NCI-H187 (cell line): Measurements from ENCODE around the gene SLC25A48.
A peak's percentile ranks its signal among the peaks of the same experiment; 100 is the strongest.

Experiments
- DNase-seq, 2 experiments: peaks; one replicate each; lab custom pipeline; 2025; lab: John Stamatoyannopoulos, UW

SLC25A48 gene, protein sequence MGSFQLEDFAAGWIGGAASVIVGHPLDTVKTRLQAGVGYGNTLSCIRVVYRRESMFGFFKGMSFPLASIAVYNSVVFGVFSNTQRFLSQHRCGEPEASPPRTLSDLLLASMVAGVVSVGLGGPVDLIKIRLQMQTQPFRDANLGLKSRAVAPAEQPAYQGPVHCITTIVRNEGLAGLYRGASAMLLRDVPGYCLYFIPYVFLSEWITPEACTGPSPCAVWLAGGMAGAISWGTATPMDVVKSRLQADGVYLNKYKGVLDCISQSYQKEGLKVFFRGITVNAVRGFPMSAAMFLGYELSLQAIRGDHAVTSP

DNA sequence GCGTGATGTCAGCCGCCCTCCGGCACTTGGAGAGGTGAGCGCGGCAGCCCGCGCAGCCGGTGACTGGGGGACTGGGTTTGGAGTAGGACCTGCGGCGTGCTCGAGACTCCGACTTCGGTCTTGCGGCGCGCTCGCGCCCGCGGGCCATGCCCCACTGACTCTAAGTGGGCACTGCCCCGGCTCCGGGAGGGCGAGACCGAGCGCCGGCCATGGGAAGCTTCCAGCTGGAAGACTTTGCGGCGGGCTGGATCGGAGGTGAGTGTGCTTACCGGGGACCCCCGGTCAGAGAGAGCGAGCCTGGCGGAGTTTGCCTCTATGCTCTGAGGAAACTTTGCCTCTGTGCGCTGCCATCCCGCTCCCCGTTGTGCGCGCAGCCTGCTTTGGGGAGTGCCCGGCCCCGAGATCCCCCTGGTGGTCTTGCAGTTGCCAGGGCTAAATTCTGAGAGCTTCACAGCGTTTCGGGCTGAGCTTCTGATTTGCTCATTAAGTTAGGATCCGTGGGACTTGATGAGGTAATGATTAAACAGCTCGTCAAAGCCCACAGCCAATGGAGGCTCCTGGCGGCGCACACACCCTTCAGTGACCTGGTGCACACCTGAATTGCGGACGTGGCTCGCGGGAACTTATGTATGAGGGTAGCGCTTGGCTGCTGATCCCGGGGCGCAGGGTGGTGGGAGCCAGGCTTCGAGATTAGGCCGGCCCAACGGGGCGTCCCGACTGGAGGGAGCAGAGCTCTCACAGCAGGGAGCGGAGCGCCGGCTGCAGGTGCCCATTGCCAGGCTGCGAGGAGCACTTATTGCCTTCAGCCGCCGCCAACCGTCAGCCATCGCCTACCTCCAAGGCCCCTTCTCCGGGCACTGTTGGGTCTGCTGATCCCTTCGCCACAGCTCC, at the start of gene SLC25A48:
Gene SLC25A48 (plus strand): TSS at position 25 of the 891 bp plus-strand sequence. CDS start 185 bp downstream, at position 210.
- peak in 1 of 2 experiments; percentile 7 for DNase-seq

DNA sequence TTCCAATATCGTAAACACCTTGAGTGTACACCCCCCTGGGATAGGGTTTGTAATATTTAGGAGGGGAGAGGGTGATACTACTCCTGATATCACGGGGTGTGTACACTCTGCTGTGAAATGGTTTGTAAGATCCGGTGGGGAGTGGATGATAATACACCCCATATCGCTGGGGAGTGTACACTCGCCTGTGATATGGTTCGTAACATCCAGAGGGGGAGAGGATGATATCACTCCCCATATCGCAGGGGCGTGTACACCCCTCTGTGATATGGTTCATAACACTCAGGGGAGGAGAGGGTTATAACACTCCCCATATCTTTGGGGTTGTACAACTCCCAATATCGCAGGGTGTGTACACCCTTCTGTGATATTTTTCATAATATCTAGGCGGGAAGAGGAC, 33.8 kb upstream of the SLC25A48 start:
- DNase-seq = no peak

DNA sequence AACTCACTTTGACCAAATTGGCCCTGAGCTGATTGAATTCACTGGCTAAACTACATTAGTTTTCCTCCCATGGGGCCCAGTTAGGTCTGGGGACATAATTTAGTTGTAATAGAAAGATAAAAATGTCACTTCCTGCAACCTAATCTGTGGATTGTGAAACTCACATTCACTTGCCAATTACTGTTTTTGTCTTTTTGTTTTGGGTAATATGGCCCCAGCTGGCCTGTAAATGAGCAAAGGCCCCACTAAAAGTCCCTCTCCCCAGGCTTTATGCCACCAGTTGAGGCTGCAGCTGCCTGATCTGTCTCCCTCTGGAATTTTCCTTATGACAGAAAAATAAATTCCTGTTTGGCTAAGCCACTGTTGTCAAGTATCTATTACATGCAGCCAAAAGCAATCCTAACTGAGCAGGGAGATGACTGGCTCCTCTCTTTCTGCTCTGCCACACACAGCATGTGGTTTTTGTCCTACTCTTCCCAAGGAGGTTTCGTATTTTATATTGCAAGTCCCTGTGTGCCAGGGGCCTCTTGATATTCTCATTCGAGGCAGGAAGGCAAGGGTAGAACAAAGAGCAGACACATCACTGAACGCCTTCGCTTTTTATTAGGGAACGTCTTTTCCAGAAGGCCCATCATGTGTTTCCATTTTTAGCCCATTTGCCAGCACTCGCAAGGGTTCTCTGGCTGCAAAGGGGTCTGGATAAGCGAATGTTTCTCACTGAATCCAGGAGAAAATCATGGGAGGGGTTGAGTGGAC, 24.1 kb upstream of the SLC25A48 start:
- no peak for DNase-seq

DNA sequence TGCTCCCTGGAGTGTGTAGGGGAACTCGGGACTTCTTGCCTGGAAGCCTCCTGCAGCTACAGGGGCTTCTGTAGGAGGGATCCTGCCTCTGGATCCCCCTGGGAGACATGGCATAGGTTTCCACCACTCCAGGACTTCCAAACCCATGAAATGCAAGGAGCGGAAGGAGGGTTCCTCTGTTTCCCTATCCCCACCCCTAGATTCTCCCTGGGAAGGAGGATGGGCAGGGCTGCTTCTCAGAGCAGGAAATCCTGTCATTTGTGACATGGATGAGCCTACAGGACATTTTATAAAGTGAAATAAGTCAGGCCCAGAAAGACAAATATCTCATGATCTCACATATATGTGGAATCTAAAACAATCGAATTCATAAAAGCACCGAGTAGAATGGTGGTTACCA, 23.5 kb upstream of the SLC25A48 start:
- no peak for DNase-seq

DNA sequence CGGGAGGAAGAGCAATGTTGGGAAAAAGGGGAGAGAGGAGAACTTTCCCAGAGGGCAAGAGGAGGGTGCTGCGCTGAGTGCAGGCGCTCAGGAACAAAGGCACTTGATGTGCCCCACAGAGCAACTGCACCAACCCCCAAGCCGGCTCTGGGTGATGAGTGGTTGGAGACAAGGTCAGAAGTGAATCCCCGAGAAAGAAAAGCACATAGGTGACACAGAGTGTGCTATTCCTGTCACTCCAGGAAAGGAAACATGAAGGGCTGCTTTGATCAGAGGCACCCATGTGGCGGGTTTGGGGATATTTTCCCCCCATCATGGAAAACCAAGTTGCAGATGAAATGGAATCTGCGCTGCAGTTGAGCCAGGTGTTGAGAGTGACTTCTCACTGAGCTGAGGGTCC, 20.7 kb upstream of the SLC25A48 start:
- DNase-seq = no peak

DNA sequence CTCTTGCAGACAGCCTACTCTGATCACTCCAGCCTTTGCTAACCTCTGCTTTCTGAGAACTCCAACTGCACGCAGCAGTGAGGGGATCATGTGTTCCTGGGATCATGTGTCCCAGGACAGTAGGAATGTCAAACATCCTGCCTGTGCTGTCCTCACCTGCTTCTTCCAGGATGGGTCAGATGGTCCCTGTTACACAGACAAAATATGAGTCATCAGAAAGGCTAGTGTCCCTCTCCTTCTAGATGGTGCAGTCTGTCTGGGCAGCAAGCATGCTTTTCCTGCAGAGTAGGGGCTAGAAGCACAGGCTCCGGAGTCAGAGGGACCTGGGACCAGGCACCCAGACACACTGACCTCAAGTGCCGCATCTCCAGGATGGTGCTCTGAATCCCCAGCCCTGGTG, 20.1 kb upstream of the SLC25A48 start:
- no peak for DNase-seq

DNA sequence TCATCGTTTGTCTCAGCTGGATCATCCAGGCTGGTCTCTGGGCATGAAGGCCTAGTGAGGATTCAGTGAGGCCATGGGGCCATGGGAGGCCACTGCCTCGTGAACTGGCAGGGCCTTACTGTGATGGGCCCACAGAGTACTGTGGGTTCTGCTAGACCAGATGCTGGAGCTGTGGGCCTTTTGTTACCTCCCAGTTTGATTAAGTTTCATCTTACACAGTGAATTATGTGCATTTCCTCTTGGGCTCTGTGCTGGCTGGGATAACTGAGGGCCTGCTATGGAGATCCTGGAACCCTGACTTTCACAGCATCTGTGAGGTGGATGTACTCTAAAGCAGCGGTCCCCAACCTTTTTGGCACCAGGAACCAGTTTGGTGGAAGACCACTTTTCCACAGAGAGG, 19.7 kb upstream of the SLC25A48 start:
- DNase-seq = no peak

DNA sequence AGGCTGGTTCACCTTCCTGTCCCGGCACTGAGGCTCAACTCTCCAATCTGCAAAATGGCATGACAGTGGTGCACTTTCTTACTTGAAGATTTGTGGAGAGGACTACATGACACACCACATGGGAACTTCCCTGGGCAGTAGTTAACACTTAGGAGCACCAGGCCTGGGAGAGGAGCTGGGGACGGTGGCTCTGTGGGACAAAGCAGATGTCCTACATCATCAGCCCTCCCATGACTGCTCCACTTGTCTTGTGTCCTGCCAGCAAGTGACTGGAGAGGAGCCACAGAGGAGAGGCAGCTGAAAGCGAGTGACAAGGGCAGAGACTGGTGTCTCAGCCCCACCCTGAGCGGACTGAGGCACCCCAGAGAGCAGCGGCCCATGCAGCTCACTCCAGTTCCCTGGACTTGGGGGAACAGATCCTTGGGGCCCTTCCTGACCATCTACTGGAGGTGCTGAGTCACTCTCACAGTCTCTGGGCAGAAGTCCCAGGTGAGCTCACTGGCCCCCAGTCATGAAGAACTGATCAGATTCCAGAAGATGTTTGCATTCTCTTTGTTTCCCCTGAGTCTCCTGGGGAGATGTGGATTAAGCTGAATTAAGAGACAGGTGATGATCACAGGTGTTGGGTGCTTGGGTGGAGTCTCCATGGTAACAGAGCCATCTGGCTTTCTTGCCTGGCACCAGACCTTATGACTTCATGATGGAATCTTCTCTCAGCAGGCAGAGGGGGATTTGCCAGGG, 13.2 kb upstream of the SLC25A48 start:
- DNase-seq = peak; percentile 41 to 58

DNA sequence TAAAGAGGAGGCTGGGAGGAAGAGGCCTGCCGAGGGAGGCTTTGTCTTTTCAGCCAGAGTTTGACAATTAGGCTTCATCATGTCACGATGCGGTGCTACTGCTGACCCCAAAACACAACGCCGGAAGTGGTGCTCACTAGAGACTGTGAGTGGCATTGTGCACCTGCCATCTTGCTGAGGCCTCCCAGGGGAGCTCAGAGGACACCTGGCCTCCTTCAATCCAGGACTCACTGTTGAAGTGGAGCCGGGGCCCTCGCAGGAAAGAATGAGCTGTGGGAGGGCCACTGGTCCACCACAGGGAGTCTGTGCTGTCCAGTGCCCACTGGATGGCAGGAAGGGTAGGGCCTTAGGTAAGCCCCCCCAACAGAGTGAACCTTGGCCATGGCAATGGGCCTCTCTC, 12.7 kb upstream of the SLC25A48 start:
- DNase-seq = peak in 1 of 2 experiments; percentile 41

DNA sequence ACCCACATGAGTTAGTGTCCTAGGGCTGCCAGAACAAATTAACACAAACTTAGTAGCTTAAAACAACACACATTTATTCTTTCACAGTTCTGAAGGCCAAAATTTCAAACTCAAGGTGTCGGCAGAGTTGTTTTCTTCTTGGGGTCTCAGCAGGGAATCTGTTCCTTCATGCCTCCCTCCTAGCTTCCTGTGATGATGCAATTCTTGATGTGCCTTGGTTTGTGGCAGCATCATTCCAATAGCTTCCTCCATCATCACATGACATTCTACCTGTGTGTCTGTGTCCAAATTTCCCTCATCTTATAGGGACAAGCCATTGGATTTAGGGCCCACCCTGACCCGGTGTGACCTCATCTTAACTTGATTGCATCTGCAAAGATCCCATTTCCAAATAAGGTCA, 12.2 kb upstream of the SLC25A48 start:
- no peak for DNase-seq

DNA sequence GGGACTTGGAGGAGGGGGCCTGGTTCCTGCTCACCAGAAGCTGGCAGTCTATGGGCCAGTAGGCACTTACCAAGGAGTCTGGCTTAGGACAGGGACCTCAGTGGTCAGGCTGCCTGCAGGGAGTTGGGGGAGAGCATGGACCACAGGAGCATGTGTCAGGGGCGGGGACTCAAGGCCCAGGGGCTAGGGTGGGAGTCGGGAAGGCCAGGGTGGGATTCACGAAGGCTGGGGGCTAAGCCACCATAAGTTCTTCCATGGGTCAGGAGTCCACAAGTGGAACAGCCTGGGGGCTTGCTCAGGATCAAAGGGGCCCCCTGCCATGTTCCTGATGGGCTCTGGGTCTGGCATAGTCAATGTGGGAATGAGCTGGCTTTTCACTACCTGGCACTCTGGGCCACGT, 11.5 kb upstream of the SLC25A48 start:
- DNase-seq = no peak

DNA sequence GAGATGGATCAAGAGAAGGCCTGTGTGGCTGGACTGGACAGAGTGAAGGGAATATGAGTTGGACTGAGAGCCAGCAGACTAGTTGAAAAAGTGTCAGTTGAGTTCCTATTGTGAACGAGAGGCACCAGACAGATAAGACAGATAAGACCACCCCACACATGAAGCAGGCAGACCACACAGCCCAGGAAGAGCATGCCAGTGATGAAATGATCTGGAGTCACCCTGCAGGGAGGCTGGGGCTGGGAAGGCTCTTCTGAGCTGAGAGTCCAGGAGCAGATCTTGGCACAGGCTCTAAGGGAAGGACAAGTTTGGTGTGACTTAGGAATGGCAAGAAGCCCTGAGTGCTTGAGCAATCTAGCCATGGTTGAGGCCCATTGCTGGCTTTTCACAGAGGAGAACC, 10.6 kb upstream of the SLC25A48 start:
- DNase-seq = no peak

DNA sequence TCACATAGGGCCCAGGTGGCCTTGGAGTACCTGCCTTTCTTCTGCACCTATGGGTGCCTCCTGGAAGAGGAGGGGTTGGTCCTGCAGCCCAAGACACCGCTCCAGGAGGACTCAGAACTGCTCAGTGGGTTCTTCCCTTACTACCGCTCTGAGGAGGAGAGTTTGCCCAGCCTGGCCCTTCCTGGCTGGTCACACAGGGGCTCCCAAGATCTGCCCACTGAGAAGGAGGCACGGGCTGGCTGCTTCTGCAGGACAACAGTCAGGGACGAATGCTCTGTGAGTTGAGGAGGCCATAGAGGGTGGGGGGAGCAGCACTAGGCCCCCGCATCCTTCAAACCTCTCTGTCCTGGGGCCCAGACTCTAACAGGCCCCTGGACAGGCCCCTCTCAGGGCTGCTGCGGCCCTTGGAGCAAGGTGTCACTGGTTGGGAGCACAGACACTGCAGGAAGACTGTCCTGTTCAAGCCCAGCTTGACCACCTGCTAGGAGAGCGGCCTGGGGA, 9.9 kb upstream of the SLC25A48 start:
- no peak for DNase-seq

DNA sequence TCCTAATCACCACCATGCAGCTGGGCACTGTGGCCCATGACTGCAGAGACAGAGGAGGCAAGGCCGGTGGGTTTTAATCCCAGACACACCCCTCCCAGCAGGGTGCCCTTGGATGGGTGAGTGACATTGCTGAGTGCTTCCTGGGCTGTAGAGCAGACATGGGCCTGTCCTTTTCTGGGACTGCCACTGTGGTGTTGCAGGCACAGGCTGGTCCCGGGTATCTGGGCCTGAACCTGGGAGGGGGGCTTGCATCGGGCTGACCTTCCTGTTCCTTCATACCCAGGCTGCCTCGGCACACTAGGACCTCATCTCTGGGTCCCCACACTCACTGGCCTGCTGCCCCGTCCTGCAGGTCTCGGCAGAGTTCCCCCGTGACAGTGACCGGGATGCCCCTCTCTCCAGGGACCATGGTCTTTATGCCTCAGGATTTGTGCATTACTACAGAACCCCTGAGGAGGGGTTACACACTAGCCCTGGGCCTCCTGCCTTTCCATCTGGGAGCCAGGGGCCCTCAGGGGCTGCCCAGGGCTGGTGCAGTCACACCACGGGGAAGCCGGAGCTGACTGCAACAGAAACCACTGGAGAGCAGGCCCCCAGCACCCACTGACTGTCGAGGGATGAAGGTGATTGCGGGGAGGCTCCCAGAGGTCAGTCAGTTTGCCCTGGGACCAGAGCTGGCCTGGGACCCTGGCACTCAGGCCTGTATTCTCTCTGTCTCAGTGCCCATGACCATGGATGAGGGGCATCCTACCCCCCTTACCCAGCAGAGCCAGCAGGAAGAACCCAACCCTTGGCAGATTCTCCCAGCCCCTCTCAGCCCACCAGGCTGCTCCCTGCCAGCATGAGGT, 8.9 kb upstream of the SLC25A48 start:
- no peak for DNase-seq

DNA sequence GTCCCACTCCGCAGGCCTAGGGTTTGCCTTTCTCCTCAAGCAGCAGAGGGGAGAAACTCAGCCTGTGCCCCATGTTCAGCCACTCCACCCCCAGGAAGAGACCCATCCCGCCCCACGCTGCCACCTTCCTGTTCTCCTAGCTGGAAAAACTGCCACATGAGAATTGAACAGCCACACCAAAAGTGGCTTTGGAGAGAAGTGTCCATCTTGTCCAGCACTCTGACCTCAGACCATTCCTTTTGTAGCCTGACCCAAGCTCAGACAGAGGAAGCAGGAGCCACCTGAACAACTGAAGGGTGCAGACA, 8.3 kb upstream of the SLC25A48 start:
- no peak for DNase-seq

DNA sequence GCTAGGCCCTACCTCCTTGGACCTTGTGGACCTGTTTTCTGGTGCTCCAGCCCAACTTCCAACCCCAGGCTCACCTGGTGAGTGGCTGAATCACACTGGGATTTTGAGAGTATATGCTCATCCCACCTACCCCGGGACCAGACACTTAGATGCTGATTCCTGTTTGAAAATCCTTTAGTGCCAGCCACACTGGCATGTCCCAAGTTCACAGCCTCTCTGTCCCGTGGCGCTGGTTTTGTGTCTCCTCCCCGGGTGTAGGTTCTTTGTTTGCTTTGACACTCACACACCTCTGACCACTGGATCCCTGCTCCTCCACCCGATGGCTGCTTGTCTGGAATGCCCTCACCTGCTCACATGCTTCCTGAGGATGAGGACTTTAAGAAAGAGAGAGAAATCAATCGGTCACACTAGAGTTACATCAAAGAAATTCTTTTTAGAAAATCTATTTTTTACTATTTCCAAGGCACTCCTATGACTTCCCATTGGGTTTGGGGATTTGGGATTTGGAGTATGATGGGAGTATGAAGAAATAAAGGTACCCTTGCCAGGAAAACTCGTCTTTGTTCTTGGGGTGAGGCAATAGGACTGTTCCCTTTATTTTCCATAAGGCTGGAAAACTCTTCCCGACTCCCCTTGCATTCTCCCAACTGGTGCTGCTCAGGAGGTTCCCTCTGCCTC, 7.3 kb upstream of the SLC25A48 start:
- no peak for DNase-seq

DNA sequence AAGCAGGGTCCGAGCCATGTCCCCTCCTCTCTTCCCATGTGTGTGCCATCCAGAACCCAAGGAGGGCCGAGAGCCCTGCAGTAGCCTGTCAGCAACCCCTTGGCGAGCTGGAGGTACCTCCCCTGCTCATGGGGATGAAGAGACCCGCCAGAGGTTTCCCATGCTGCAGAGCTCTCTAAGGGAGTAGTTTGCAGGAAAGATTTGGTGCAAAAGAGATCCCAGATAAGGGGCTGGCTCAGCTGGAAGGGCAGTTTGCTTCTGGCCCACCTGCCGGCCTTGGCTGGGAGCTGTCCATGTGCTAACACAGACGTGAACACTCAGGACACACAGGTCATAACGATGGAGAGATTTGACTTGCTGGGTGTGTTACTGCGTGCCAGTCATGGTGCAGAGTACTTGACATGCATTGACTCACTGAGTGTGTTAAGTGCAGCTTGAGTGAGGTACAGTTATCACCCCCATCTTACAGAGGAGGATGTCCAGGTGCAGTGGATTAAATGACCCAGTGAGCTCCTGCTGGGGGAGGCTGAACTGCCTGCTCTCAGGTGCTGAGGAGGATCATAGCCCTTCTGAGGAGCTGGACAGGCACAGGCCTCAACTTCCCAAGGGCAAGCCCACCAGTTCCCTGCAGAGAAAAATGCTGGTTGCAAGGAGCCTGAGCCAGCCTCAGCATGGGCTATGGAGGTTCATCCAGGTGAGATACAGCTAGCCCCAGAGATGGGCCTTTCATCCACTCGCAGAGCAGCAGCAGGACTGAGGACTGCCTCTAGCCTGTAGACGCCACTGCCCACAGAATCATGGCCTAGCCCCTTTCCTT, 6.3 kb upstream of the SLC25A48 start:
- DNase-seq = peak in 1 of 2 experiments; percentile 9

DNA sequence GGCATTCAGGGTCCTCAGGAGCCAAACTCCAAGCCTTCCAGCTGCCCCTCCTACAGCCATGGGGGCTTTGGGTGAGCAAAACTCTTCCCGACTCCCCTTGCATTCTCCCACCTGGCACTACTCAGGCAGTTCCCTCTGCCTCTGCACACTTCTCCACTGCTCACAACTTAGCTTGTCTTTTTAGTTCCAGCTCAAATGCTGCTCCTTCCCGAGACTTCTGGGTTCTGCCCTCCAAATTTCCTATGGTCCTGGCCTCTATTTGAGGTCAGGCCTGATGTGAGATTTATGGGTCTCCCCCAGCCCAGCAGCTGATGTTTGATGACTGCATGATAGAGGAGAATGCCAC, 5.7 kb upstream of the SLC25A48 start:
- no peak for DNase-seq

DNA sequence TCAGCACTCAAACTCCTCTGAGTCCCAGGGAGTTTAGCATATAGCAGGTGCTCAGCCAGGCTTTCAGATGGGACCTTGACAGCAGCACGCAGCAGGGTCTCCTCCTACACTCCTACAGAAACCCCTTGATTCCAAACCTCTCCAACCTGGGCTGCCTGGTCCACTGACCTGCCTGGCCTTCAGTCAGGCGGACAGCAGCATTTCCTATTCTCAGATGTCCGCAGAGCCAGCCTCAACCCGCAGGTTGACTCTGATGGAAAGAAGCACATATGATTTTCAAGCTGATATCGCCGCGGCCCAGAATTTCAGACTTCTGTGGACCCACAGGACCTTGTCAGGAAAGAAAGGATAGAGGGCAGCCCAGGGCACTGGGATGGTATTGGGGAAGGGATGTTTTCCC, 5.3 kb upstream of the SLC25A48 start:
- DNase-seq = no peak
